Measurements from ENCODE around the gene ADAM19. TPM values are rescaled to one million over a fixed set of nuclear protein-coding genes. Genes with fewer than 3 reads are reported as not detected.

The ADAM19 gene
- total RNA-seq, 1 experiment from 2014 or later, result 3.5 TPM

DNA sequence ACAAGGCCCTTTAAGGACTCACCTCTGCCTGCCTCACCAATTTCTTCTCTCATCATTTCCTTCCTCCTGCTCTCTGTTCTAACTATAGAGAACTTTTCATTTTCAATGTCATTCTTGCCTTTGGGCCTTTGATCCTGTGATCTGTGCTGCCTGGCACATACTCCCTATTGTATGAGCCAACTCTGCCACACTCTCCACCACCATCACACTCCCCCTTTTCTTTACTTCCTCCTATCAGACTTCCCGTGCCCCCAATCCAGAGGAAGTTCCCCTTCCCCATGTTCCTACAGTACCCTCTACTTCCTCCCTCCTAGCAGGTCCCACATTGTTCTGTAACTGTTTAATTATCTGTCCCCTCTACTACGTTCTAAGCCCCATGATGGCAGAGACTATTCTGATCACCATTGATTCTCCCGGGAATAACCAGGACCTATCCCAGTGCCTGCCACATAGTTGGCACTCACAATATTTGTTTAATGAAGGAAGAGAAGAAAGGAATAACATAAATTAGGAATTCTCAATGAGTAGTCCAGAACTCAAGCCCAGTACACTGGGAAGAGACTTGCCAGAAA, 27.5 kb downstream of the ADAM19 start:
- in situ Hi-C loops (cut with HindIII; ENCODE audit: low pct_unique_long_range_greater_than_20kb, low sequenced_read_pairs), result no loop called here
- Histone ChIP-seq H3K4me1 (ENCODE audit: control insufficient read depth, insufficient read depth, low read length) (no peaks in the 10 kb centered on the region), H3K27ac (ENCODE audit: low read length) (no peak overlapping the region), H3K9me3 (ENCODE audit: control insufficient read depth, insufficient read depth, low read depth, low read length) (no peaks in the 10 kb centered on the region), H3K27me3 (ENCODE audit: control insufficient read depth, insufficient read depth, low read length) (no peaks in the 10 kb centered on the region), H3K36me3 (ENCODE audit: control insufficient read depth, insufficient read depth, low read length) (no peaks in the 10 kb centered on the region), H3K4me3 (ENCODE audit: low read depth in 2 of 2, low read length in 2 of 2) (no peak overlapping the region)
- ChIA-PET CTCF (no interaction called here), POLR2A (no interaction called here)
- no TSS peak for BruUV-seq (replicated peaks)
- DNase-seq (ENCODE audit: low read depth, low spot score) (no peak), ATAC-seq (no peak)
- TF ChIP-seq, protein P1, sequence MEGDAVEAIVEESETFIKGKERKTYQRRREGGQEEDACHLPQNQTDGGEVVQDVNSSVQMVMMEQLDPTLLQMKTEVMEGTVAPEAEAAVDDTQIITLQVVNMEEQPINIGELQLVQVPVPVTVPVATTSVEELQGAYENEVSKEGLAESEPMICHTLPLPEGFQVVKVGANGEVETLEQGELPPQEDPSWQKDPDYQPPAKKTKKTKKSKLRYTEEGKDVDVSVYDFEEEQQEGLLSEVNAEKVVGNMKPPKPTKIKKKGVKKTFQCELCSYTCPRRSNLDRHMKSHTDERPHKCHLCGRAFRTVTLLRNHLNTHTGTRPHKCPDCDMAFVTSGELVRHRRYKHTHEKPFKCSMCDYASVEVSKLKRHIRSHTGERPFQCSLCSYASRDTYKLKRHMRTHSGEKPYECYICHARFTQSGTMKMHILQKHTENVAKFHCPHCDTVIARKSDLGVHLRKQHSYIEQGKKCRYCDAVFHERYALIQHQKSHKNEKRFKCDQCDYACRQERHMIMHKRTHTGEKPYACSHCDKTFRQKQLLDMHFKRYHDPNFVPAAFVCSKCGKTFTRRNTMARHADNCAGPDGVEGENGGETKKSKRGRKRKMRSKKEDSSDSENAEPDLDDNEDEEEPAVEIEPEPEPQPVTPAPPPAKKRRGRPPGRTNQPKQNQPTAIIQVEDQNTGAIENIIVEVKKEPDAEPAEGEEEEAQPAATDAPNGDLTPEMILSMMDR (IDR thresholded peaks at IDR 0.05), result no peak
- intact Hi-C loops (cut with micrococcal nuclease; ENCODE audit: unreplicated experiment), result no loop called here

DNA sequence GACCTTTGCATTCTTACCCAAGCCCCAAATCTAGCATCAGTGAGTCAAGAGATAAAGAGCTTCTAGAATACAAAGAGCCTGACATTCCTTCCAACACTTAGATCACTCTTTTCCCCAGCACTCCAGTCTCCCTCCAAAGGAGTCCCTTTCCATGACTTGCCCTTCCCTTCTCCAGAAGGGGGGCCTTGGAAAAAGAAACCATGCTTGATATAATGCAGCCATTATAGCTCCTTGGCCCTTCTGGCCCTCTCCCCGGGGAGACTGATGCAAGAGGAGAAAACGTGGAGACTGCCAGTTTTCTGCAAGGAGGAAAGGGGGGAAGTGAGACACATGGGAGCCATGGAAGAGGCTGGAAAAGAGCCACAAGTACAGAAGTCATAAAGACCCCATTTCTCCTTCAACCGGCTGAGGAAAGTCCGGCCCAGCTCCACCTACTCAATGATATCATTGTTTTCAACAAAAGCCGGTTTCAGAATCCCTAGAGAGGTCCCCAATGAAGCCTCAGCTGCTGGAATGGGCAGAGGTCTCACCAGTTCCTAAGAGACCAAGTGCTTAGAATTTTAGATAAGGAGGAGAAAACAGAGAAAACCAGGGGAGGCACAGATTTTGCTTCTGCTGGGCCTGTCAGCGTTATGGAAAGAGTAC, 29.0 kb downstream of the ADAM19 start:
- POLR2A ChIA-PET, result no interaction called here
- DNase-seq (ENCODE audit: low read depth, low spot score), result no peak
- TF ChIP-seq TCF7L2 (IDR thresholded peaks at IDR 0.05; ENCODE audit: low read depth, low read length) (no peak), POLR2AphosphoS5 (IDR thresholded peaks at IDR 0.05; ENCODE audit: low read depth, low read length) (no peak)
- intact Hi-C loops (cut with micrococcal nuclease; ENCODE audit: unreplicated experiment) (no loop called here), in situ Hi-C loops (cut with HindIII; ENCODE audit: low pct_unique_long_range_greater_than_20kb, low sequenced_read_pairs) (no loop called here)
- no peaks in the 10 kb centered on the region for H3K9me3 ChIP-seq (ENCODE audit: control insufficient read depth, insufficient read depth, low read depth, low read length)
- no peaks in the 10 kb centered on the region for H3K27me3 ChIP-seq (ENCODE audit: control insufficient read depth, insufficient read depth, low read length)
- no peak overlapping the region for H3K4me3 ChIP-seq (ENCODE audit: low read depth in 2 of 2, low read length in 2 of 2)
- no peak for ATAC-seq
- no peak overlapping the region for H3K27ac ChIP-seq (ENCODE audit: low read length)
- BruUV-seq (replicated peaks), result no TSS peak
- CTCF ChIA-PET, result no interaction called here
- no peaks in the 10 kb centered on the region for H3K36me3 ChIP-seq (ENCODE audit: control insufficient read depth, insufficient read depth, low read length)
- no peaks in the 10 kb centered on the region for H3K4me1 ChIP-seq (ENCODE audit: control insufficient read depth, insufficient read depth, low read length)

DNA sequence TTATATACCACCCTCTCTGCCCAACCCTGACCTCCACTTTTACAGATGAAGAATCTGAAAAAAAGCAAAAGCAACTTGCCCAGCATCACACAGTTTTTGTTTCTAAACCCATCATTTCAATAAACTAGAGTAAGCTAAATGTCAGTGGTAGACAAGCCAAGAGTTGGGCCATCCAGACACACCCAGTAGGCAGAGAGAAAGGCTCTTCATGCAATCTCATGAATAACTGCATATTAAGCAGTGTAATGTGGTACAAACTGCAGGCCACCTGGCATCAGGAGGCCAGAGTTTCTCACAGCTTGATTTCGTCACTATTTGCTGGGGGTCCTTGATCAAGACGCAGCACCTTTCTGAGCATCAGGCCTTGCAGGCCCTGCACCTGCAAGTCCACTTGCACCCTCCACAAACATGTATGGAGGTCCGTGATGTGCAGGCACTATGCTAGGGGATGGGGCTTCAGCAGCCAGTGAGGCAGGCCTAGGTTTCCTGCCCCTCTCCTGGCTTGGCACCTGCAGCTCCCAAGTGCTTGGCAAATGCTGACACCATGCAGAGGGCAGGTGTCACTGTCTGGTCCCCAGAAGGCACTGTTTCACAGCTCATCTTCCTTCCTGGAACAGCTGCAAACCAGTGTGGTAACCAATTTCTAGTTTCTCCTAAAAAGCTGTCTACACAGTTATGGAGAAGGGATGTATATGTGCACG, 29.8 kb downstream of the ADAM19 start:
- Histone ChIP-seq H3K27me3 (ENCODE audit: control insufficient read depth, insufficient read depth, low read length) (no peaks in the 10 kb centered on the region), H3K4me1 (ENCODE audit: control insufficient read depth, insufficient read depth, low read length) (no peaks in the 10 kb centered on the region), H3K36me3 (ENCODE audit: control insufficient read depth, insufficient read depth, low read length) (no peaks in the 10 kb centered on the region), H3K4me3 (ENCODE audit: low read depth in 2 of 2, low read length in 2 of 2) (no peak overlapping the region), H3K9me3 (ENCODE audit: control insufficient read depth, insufficient read depth, low read depth, low read length) (no peaks in the 10 kb centered on the region), H3K27ac (ENCODE audit: low read length) (no peak overlapping the region)
- CTCF ChIA-PET, result no interaction called here
- intact Hi-C loops (cut with micrococcal nuclease; ENCODE audit: unreplicated experiment), result no loop called here
- DNase-seq (ENCODE audit: low read depth, low spot score), result no peak
- TF ChIP-seq SIN3A (IDR thresholded peaks at IDR 0.05; ENCODE audit: borderline replicate concordance, insufficient read depth, low read depth, low read length) (no peak), TCF7L2 (IDR thresholded peaks at IDR 0.05; ENCODE audit: low read depth, low read length) (no peak), POLR2AphosphoS5 (IDR thresholded peaks at IDR 0.05; ENCODE audit: low read depth, low read length) (no peak)
- TF ChIP-seq, protein P1 (IDR thresholded peaks at IDR 0.05), result no peak
- TF ChIP-seq, protein P2, sequence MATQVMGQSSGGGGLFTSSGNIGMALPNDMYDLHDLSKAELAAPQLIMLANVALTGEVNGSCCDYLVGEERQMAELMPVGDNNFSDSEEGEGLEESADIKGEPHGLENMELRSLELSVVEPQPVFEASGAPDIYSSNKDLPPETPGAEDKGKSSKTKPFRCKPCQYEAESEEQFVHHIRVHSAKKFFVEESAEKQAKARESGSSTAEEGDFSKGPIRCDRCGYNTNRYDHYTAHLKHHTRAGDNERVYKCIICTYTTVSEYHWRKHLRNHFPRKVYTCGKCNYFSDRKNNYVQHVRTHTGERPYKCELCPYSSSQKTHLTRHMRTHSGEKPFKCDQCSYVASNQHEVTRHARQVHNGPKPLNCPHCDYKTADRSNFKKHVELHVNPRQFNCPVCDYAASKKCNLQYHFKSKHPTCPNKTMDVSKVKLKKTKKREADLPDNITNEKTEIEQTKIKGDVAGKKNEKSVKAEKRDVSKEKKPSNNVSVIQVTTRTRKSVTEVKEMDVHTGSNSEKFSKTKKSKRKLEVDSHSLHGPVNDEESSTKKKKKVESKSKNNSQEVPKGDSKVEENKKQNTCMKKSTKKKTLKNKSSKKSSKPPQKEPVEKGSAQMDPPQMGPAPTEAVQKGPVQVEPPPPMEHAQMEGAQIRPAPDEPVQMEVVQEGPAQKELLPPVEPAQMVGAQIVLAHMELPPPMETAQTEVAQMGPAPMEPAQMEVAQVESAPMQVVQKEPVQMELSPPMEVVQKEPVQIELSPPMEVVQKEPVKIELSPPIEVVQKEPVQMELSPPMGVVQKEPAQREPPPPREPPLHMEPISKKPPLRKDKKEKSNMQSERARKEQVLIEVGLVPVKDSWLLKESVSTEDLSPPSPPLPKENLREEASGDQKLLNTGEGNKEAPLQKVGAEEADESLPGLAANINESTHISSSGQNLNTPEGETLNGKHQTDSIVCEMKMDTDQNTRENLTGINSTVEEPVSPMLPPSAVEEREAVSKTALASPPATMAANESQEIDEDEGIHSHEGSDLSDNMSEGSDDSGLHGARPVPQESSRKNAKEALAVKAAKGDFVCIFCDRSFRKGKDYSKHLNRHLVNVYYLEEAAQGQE (IDR thresholded peaks at IDR 0.05; ENCODE audit: insufficient read depth in 1 of 2, low read depth in 2 of 2, low read length in 1 of 2), result no peak
- no TSS peak for BruUV-seq (replicated peaks)
- ATAC-seq, result no peak
- in situ Hi-C loops (cut with HindIII; ENCODE audit: low pct_unique_long_range_greater_than_20kb, low sequenced_read_pairs), result no loop called here
- POLR2A ChIA-PET, result no interaction called here

Data from Panc1 (cell line).